HG03558 (cell line): ENCODE results near the gene TMEM269.
A peak's percentile ranks its signal among the peaks of the same experiment; 100 is the strongest.
"Not testable (repeated sequence)": the region's sequence is repeated elsewhere in the genome, so short reads cannot be mapped to it uniquely, and the experiment has no call there.

Source experiments
- ATAC-seq: cut with Tn5 transposase; IDR thresholded peaks from one replicate; pipeline ENCODE4 v1.9.1; 2021; ENCODE audit warnings: moderate number of reproducible peaks; ENCODE audit not compliant: unreplicated experiment; ENCODE audit errors: extremely low read depth

The TMEM269 gene

DNA sequence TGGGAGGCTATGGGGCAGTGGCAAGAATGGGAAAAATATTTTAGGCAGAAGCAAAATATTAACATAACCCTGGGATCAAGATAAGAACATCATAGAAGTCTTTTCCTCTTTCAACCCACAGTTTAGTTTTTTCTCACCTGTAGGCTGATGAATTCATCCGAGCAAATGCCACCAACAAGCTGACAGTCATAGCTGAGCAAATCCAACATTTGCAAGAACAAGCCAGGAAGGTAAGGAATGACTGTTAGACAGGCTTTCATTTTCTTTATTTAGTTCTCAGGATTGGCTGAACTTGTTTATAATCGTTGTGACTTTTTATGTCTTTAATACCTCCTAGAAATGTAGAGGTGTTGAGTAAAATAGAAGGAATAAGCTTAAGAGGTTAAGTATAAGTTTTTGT lies 11.4 kb upstream of the TMEM269 start:
- ATAC-seq: no peak

DNA sequence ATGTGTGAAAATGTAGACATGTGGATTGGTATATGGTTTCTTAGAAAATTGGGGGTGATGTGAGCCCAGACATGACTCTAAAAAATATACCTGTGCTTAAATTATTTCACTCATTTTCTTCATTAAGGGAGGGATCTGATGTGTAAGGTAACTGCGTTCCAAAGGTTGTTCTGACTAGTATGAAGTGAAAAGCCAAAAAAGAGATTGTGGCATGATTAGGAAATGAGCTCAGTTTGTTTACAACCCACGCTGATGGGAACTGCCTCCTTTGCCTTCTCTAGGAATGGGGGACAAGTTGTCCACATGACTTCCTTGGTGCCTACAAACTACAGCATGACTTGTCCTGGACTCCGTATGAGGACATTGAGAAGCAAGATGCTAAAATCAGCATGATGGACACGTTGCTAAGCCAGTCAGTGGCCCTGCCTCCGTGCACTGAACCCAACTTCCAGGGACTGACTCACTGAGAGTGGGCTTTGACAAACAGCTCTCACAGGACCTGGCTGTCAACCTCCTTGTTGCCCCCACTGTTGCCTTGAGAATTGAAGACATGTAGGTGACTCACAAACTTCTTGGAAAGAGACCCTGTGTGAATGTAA lies 9.8 kb upstream of the TMEM269 start:
- ATAC-seq: no peak

DNA sequence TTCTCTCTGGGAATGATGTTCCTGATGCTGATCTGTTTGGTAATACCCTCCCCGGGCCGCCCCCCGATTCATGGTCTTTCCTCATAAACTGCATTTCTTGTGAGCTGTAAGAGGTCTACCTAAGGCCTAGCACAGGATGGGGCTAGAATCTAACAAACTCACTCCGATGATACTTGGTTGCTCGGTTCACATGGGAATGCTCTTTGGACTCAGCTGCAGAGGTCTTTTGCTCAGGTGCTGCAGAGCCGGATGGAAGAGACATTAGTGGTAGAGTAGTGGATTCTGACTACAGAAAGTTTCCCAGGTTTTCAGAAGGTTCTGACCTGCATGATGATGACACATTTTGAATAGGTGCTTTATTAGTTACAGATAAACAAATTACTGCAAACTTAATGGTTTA lies 8.3 kb upstream of the TMEM269 start:
- ATAC-seq: no peak

DNA sequence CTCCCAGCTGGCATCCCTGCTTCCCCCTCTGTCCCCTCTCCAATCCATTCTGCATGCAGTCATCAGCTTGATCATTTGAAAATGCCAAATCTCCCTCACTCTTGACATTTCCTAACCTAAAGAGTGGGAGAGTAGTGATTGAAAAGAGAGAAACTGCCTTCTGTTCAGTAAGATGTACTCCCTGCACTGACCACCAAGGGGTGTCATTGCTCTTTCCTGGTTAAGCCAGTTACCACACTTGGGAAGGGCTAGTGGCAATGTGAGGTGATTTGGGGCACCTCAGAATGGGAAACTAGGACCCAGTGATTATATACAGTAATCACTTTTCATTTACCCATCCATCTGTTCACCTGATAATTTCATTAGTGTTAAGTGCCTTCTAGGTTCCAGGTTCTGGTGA lies 6.9 kb upstream of the TMEM269 start:
- no peak for ATAC-seq

DNA sequence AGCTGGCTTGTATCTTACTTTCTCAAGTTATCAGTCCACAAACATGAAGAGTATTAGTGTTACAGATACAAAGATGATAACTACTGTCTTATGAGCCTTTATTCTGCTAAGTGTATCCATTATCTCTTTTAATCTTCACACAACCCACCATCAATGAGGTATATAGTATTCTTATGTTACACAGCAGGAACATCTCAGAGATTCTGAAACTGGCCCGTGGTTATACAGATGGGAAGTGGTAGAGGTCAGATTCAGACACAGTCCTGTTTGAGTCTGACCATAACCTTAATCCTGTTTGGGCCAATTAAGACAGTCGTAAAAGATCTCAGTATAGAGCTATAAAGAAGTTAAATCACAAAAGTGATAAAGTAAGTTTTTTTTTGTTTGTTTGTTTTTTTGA lies 5.1 kb upstream of the TMEM269 start:
- ATAC-seq: no peak

DNA sequence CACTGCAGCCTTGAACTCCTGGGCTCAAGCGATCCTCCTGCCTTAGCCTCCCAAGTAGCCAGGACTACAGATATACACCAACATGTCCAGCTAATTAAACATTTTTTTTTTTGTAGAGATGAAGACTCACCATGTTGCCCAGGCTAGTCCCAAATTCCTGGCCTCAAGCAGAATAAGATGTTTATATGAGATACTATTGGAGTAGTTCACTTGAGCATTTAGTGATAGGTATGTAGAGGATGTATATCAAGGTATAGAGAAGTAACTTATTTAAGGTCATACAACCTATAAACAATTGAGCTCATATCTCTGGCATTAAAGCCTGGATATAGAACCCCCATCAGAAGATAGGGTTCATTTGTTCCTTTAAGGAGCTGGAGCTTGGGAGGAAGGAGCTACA lies 4.6 kb upstream of the TMEM269 start:
- no peak for ATAC-seq

DNA sequence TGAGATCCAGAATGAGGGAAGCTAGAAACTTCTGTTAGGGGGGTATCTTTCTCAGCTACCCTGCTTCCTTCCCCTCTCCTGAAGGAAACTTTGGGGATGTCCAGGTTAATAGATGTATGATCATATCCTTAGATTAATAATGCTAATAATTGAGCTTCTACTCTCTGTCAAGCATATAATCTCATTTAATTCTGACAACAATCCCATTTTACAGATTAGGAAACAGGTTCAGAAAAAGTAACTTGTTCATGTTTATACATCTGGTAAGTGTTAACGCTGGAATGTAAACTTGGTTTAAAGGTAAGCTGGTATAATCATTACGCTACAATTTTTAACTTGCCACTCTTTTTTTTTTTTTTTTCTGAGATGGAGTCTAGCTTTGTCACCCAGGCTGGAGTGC lies 1.7 kb upstream of the TMEM269 start:
- no peak for ATAC-seq

DNA sequence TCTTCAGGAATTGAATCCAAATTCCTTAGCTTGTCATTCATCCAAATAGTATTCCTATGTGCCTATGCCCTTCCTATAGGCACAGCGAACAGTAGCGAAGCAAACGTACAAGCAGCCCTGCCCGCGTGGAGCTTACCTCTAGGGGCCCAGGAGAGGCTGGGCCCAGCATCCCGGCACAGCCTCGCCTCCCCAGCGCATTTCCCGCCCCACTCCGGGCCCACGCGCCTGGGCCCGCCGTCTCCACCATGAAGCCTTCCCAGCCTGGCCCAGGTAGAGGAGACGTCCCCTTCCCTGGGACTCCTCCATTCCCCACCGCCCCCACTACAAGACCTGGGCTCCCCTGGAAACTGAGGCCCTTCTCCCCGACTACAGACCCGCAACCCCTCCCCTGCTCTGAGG lies 245 bp upstream of the TMEM269 start:
- no peak for ATAC-seq

DNA sequence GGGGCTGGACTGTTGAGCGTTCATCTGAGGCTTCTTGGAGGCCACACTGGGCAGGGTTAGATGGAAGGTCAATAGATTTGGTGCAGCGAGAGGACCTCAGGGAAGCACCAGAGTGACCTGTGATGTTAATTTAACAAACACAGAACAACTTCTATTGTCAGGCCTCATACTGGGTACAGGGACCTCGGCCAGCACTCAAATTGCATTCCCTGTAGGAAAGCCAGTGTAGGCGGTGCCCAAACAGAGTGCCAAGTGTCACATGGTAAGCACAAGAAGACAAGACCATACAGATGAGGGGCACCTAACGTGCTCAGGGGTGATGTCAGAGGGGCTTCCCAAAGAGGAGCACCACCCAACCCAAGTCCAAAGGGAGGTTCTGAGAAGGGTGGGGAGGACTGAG lies 1.3 kb downstream of the TMEM269 start:
- ATAC-seq: no peak

DNA sequence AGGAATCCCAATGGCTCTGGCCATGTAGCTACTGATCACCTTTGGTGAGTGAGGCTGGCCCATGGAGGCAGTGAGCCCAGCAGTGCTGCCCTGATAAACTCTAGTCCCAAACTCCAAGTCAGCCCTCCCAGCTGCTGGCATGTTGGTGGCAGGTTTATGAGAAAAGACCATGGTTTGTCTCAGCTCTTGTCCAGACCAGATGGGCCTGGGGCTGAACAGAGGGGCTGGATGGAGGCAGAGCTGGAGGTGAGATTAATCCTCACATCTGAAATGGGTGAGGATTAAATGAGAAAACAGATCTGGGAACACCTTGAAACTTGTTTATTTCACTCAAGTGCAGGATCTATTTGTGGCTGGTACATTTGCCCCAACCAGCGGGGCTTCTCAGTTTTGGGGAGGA lies 3.2 kb downstream of the TMEM269 start:
- ATAC-seq: no peak

DNA sequence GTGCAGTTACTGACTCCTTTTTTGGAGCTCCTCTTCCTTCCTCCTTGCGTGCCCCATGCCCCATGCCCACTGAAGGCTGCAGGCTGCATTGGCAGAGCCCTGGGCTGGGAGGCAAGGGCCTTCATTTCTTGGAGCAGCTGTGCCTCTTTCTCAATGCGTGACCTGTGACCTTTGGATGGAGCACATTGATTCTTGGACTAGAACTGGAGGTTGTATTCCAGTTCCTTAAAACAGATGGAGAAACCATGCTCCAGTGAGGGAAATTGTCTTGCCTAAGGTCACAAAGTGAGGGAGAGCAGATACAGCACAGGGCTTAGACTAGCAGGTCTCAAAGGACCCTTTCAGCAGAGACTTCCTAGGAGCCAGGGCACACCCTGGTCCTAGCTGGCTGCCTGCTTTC lies 9.0 kb downstream of the TMEM269 start:
- ATAC-seq: no peak

DNA sequence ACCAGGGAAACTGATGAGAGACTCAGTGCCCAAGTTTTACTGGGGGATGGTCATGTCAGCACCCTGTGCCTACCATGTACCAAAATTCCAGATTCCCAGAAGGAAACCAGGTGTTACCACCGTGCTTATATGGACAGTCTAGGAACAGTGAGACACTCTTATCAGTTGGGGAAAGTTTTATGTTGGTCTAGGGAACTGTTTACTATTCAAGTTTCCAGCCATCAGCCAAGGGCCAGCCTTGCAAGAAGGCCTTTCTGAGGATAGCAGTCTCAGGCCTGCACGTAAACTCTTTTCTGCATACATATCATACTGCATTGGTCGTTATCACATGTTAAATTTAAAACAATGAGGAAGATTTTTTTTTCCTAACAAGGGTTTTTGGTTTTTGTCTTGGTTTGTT lies 12.6 kb downstream of the TMEM269 start:
- ATAC-seq: no peak

DNA sequence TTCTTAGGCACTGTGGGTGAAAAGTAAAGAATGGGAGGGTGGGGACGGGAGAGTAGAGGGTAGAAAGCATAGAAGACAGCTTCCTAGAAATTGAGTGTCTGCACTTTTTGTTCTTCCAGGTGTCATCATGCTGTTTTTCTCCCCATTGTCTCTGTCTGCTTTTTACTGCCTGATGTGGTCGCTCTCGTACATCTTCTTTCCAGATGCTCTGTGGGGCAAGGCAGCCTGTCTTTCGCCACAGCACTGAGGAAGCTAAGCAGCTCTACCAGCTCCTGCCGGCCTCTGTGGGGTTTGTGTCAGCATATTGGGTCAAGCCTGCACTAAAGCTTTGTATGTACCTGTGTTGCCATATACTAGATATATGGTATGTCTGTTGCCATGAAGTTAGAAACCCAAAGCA lies 13.2 kb downstream of the TMEM269 start:
- ATAC-seq: no peak

DNA sequence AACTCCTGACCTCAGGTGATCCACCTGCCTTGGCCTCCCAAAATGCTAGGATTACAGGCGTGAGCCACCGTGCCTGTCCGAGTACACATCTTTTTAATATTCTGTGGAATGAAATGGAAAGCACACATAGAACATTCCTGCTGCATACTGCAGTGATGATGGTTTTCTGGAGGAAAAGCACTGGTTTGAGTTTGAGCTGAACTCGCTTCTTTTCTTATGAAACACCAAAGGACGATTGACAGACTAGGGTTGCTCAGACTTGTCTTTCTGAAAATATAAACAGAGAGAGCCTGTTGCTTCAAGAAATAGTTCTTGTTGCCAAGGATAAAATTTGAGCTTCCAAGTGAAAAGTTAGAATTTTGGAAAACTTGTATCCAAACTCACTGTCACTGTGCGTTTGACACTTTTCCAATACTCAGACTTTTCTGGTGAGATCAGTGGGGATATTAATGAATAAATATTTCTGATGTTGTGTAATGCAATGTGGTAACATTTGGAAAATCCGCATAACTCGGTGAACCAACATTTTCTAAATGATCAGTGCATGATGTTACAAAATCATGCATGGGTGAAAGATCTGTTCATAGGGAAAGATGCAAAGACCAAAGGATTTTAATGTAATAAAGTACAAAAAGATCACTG lies 17.2 kb downstream of the TMEM269 start:
- no peak for ATAC-seq

DNA sequence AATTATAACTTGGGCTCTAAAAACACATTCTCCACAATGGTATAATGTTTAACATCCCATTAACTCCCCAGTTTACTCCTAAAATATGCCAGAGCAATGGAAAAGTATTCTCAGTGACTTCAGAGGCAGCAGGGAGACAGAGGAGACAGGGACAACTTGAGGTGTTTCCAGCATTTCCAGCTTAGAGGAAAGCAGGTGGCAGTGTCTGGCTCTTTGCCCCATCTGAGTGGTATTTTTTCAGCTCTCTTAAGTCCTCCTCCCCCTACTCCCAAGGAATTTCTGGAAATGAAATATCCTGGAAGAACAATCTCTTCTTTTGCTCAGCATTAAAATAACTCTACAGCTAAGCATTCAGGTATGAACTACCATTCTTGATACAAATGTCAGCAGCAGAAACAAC lies 21.4 kb downstream of the TMEM269 start:
- no peak for ATAC-seq

DNA sequence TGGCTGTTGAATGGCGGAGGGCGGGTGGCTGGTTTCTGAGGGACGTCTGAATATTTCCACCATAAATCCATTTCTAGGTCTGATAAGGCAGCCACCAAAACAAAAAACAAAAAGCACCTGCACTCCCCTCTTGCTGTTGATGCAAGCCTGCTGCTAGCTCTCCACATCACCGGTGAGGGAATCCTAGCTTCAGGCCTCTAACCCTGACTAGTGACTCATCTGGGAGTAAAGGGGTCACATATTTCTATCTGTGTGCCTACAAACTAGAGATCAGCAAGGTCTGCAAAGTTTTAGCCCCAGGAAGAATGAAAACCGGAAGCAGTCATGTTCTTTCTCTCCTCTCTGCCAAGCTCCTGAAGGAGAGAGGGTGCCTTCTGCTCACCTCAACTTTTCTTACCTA lies 21.8 kb downstream of the TMEM269 start:
- no peak for ATAC-seq

DNA sequence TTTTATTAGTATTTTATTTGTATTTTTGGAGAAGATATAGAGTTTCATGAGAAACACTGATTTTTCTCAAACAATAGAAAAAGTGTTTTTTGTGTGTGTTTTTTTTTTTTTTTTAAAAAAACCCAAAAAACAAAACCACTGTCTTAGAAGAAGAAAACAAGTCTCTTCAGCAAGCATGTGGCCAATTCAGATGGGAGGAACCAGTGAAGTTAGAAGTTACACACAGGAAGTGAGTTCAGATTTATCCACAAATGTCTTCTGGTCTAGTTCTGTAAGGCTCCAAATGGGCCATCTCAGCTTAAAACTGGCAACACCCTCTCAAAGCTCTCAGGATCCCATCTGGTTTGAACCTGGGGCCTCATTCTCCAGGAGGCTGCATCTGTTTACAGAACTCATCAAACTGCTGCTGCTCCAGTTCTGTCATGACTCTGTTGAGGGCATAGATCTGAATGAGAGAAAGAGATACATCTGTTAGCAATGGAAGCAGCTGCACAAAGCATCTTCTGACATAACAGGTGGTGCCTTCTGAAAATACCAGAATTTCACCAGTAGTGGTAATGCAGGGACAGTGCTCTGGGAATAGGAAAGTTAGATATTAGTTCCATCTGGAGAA lies 22.4 kb downstream of the TMEM269 start:
- ATAC-seq: no peak

DNA sequence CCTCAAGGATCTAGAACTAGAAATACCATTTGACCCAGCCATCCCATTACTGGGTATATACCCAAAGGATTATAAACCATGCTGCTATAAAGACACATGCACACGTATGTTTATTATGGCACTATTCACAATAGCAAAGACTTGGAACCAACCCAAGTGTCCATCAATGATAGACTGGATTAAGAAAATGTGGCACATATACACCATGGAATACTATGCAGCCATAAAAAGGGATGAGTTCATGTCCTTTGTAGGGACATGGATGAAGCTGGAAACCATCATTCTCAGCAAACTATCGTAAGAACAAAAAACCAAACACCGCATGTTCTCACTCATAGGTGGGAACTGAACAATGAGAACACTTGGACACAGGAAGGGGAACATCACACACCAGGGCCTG lies 30.0 kb downstream of the TMEM269 start:
- ATAC-seq: not testable (repeated sequence)

DNA sequence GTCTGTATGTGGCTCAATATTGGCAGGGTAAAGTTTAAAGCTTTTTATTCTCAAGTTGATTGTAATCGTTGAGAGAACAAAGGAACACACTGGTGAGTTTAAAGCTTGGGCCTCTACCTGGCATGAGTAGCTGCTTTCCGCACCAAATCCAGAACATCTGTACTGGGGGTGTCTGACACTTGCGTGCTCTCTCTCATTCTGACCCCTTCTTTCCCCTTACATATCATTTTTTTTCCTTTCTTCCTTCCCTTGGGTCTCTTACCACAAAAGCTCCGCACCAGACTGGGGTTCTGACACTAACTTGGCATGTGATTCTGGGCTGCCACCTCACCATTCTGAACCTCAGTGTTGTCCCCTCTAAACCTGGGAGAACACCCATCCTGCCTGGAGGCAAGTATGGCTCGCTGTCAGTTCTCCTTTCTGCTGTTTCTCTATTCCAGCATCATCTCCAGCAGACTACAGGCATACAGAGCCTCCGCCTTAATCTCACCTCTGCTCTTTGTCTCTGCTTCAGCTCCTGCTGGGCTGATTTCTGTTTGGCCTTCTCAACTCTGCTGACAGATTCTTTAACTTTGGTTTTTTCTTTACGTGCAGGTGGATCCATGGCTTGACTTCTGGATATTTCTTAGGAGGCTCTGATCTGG lies 31.3 kb downstream of the TMEM269 start:
- ATAC-seq: no peak

DNA sequence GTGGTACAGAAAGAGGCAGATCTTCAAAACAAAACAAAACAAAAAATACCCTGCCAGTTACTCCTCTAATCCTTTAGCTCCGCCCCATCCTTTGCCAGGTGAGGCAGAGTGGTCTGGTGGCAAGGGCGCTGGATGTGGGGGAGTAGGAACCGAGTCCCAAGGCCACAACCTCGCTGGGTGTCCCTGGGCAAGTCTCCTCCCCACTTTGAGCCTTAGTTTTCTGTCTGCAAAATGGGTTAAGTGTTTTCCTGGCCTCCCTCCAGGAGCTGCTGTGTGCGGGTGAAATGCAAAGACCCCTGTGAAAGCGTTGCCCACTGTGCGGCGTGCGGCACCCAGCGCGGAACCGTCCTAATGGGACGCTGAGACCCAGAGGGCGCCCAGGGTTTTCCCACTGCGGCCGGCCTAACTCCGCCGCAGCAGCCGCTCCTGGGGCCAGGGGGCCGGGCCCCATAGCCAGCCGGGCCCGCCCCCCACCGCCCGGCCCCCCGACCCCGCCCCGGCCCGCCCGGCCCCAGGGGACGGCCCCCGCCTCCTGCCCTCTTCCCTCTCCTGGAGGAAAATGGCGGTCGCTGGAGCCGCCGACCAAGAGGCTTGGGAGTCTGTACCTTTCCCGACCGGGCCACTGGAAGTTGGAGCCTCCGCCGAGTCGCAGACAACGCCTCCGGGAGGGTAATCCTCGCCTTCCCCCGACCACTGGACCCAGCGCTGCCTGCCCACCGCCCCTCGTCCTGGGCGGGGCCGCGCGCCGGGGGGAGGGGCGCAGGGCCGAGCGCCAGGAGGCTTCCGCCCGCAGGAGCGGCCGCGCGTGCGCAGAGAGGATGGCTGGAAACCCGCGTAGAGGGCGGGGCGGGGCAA lies 32.0 kb downstream of the TMEM269 start, which contains the start of the genes ERMAP and SVBP:
Gene ERMAP, plus strand, starts transcription at position 538 of the 855 bp plus-strand sequence. CDS start 13,327 bp downstream, outside the sequence.
Gene SVBP, minus strand, starts transcription at position 813 of the 855 bp plus-strand sequence. CDS start 853 bp downstream, outside the sequence.
- peak; percentile 42 for ATAC-seq

DNA sequence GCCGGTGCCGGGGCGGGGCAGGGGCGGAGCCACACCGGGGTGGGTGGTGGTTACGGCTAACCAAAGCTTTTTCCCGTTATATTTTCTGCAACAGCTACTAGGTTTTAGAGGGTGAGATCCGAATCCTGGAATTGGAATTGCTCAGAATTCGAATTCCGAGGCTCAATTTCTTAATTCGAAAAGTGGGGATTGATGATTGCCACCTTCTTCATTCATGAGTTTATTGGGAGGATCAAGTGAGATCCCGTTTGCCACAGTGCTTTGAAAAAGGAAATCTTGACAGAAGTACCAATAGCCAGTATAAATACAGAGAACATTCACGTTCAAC lies 32.6 kb downstream of the TMEM269 start:
- ATAC-seq: no peak
